Parathyroid adenoma (tissue), 2 donors: ENCODE data around the gene TMEM131.

ENCODE experiments used
- H2AFZ ChIP-seq: fragments of 300-600 bp; sonication (generic); one replicate; pipeline ENCODE4 v1.7.0; 2017; ENCODE audit warnings: antibody characterized with exemption, mild to moderate bottlenecking
- H3K27ac ChIP-seq: fragments of 300-600 bp; sonication (generic); one replicate; pipeline ENCODE4 v1.7.0; 2017
- H3K27me3 ChIP-seq: fragments of 300-600 bp; sonication (generic); one replicate; pipeline ENCODE4 v1.7.0; 2017; ENCODE audit warnings: low read length; ENCODE audit not compliant: control insufficient read depth, insufficient read depth
- H3K36me3 ChIP-seq: fragments of 300-600 bp; sonication (generic); one replicate; pipeline ENCODE4 v1.7.0; 2017; ENCODE audit warnings: low read length; ENCODE audit not compliant: control insufficient read depth, insufficient read depth
- H3K4me1 ChIP-seq: fragments of 300-600 bp; sonication (generic); one replicate; pipeline ENCODE4 v1.7.0; 2017; ENCODE audit warnings: control low read depth
- H3K4me2 ChIP-seq: fragments of 300-600 bp; sonication (generic); one replicate; pipeline ENCODE4 v1.7.0; 2017; ENCODE audit warnings: low read length
- H3K4me3 ChIP-seq: fragments of 300-600 bp; sonication (generic); one replicate; pipeline ENCODE4 v1.7.0; 2017; ENCODE audit warnings: low read depth, low read length
- H3K79me2 ChIP-seq: fragments of 300-600 bp; sonication (generic); one replicate; pipeline ENCODE4 v1.7.0; 2017; ENCODE audit warnings: control low read depth
- H3K9ac ChIP-seq: fragments of 300-600 bp; sonication (generic); one replicate; pipeline ENCODE4 v1.7.0; 2017; ENCODE audit warnings: mild to moderate bottlenecking
- H3K9me3 ChIP-seq: fragments of 300-600 bp; sonication (generic); one replicate; pipeline ENCODE4 v1.7.0; 2017; ENCODE audit warnings: low read length; ENCODE audit not compliant: control insufficient read depth
- CTCF ChIP-seq: fragments of 300-600 bp; sonication (generic); IDR thresholded peaks from one replicate; pipeline ENCODE4 v1.7.0; 2017; ENCODE audit warnings: antibody characterized with exemption, mild to moderate bottlenecking
- donor health status: primary hyperparathyroidism.

TMEM131 gene

GRCh38 chr2:97759727-97760407, 235.9 kb downstream of the TMEM131 start:
- no peak overlapping the region for H3K4me2 ChIP-seq
- no peak overlapping the region for H3K27ac ChIP-seq
- no peak overlapping the region for H3K9ac ChIP-seq
- H3K4me1 ChIP-seq, result no peaks in the 10 kb centered on the region
- no peak overlapping the region for H3K4me3 ChIP-seq
- no peaks in the 10 kb centered on the region for H3K9me3 ChIP-seq
- no peaks in the 10 kb centered on the region for H3K79me2 ChIP-seq
- no peaks in the 10 kb centered on the region for H3K36me3 ChIP-seq
- no peak overlapping the region for H2AFZ ChIP-seq
- TF ChIP-seq CTCF, result no peak
- no peaks in the 10 kb centered on the region for H3K27me3 ChIP-seq

- Histone ChIP-seq H3K36me3 (no peaks in the 10 kb centered on the region), H2AFZ (no peak overlapping the region), H3K27ac (no peak overlapping the region)
These were observed 237.5 kb downstream of the TMEM131 start for GRCh38 chr2:97758131-97758705.

GRCh38 chr2:97757062-97757461, 238.7 kb downstream of the TMEM131 start:
- Histone ChIP-seq H3K79me2 (no peaks in the 10 kb centered on the region), H3K4me2 (no peak overlapping the region), H3K4me1 (peaks cover 2% of the 10 kb centered on the region), H3K27ac (no peak overlapping the region), H3K27me3 (no peaks in the 10 kb centered on the region), H3K9me3 (no peaks in the 10 kb centered on the region), H3K36me3 (no peaks in the 10 kb centered on the region), H3K9ac (no peak overlapping the region), H3K4me3 (no peak overlapping the region), H2AFZ (no peak overlapping the region)
- no peak for TF ChIP-seq CTCF

More at GRCh38 chr2:97758131-97758705, 237.5 kb downstream of the TMEM131 start:
- no peak for TF ChIP-seq CTCF
- Histone ChIP-seq H3K27me3 (no peaks in the 10 kb centered on the region), H3K4me1 (no peaks in the 10 kb centered on the region), H3K4me2 (no peak overlapping the region), H3K79me2 (no peaks in the 10 kb centered on the region), H3K4me3 (no peak overlapping the region), H3K9me3 (no peaks in the 10 kb centered on the region), H3K9ac (no peak overlapping the region)

GRCh38 chr2:97755491-97755890, 240.3 kb downstream of the TMEM131 start:
- Histone ChIP-seq H3K9me3 (no peaks in the 10 kb centered on the region), H3K79me2 (no peaks in the 10 kb centered on the region), H3K36me3 (no peaks in the 10 kb centered on the region), H3K4me1 (peaks cover 5% of the 10 kb centered on the region), H3K4me3 (no peak overlapping the region), H3K27me3 (no peaks in the 10 kb centered on the region), H3K27ac (no peak overlapping the region), H3K4me2 (no peak overlapping the region), H2AFZ (no peak overlapping the region), H3K9ac (no peak overlapping the region)
- no peak for TF ChIP-seq CTCF
